SU-DHL-6 (cell line): ENCODE measurements around the gene AEN.

Experiments
- EZH2phosphoT487 ChIP-seq: fragments of 200-600 bp; sonication (generic), shearing (Covaris generic); conservative IDR thresholded peaks from 2 replicates; pipeline ENCODE4 v1.6.1; 2018; ENCODE audit warnings: mild to moderate bottlenecking, antibody characterized with exemption, low read length, moderate library complexity, mixed read lengths
- TF ChIP-seq, protein P1 (sequence below): fragments of 200-600 bp; sonication (generic); IDR thresholded peaks from one replicate; pipeline ENCODE4 v1.5.1; 2017; ENCODE audit warnings: antibody characterized with exemption, mild to moderate bottlenecking, low read length, moderate library complexity; ENCODE audit not compliant: insufficient read depth, poor library complexity, severe bottlenecking

- TF ChIP-seq, protein P1, sequence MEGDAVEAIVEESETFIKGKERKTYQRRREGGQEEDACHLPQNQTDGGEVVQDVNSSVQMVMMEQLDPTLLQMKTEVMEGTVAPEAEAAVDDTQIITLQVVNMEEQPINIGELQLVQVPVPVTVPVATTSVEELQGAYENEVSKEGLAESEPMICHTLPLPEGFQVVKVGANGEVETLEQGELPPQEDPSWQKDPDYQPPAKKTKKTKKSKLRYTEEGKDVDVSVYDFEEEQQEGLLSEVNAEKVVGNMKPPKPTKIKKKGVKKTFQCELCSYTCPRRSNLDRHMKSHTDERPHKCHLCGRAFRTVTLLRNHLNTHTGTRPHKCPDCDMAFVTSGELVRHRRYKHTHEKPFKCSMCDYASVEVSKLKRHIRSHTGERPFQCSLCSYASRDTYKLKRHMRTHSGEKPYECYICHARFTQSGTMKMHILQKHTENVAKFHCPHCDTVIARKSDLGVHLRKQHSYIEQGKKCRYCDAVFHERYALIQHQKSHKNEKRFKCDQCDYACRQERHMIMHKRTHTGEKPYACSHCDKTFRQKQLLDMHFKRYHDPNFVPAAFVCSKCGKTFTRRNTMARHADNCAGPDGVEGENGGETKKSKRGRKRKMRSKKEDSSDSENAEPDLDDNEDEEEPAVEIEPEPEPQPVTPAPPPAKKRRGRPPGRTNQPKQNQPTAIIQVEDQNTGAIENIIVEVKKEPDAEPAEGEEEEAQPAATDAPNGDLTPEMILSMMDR = no peak
- TF ChIP-seq EZH2phosphoT487 = no peak
Measured at GRCh38 chr15:88650556-88650955, 29.4 kb downstream of the AEN start.
